Daoy (cell line): Measurements from ENCODE around the gene AGAP3. TPM values are rescaled to one million over a fixed set of nuclear protein-coding genes. Genes with fewer than 3 reads are reported as not detected.

Source experiments
- DNase-seq: peaks from one replicate; pipeline ENCODE4 v3.0.0-alpha.2; 2015; ENCODE audit warnings: low read depth
- total RNA-seq: library from RNA; depleted of rRNA; stranded (reverse); fragments of >200 nt; shearing (Covaris generic); gene quantifications from 2 replicates; pipeline ENCODE4 v1.2.3, GENCODE V29; 2014; rRNA removed

AGAP3 gene
- total RNA-seq, 1 experiment from 2014 or later, result 41.6 TPM

- no peak for DNase-seq
These were observed 100.5 kb downstream of the AGAP3 start, which contains the start of gene ASB10 for GRCh38 chr7:151186640-151187408. ASB10 (minus strand) TSS chr7:151187250; CDS start chr7:151187130, 120 bp downstream.

- no peak for DNase-seq
These were observed 101.4 kb downstream of the AGAP3 start for GRCh38 chr7:151187409-151188251.

- DNase-seq, result no peak
These were observed 101.9 kb downstream of the AGAP3 start for GRCh38 chr7:151188252-151188542.

- DNase-seq, result no peak
These were observed 102.8 kb downstream of the AGAP3 start for GRCh38 chr7:151189038-151189437.

- DNase-seq, result no peak
These were observed 105.3 kb downstream of the AGAP3 start for GRCh38 chr7:151191544-151191943.

GRCh38 chr7:151192002-151192539, 105.8 kb downstream of the AGAP3 start:
- no peak for DNase-seq

- DNase-seq, result no peak
These were observed 107.1 kb downstream of the AGAP3 start for GRCh38 chr7:151193203-151193978.

Other genes starting within 250 kb of the AGAP3 start
- gene AOC1, start 234.0 kb upstream of the AGAP3 start, total RNA-seq, result 0.17 and 0.36 TPM in 2 replicates
- 0.80 and 1.3 TPM in 2 replicates for gene KCNH2, start 108.2 kb upstream of the AGAP3 start, total RNA-seq
- gene NOS3, start 95.5 kb upstream of the AGAP3 start, total RNA-seq, result 0.39 and 0.46 TPM in 2 replicates
- gene ATG9B, start 62.0 kb upstream of the AGAP3 start, total RNA-seq, result not detected in 2 replicates
- gene ABCB8, start 58.0 kb upstream of the AGAP3 start, total RNA-seq, result 44.2 and 49.1 TPM in 2 replicates
- 0.12 and 1.5 TPM in 2 replicates for gene ASIC3, start 37.9 kb upstream of the AGAP3 start, total RNA-seq
- 56.6 and 63.8 TPM in 2 replicates for gene CDK5, start 28.6 kb upstream of the AGAP3 start, total RNA-seq
- 157 and 195 TPM in 2 replicates for gene SLC4A2, start 26.9 kb upstream of the AGAP3 start, total RNA-seq
- gene FASTK, start 5.7 kb upstream of the AGAP3 start, total RNA-seq, result 93.8 and 111 TPM in 2 replicates
- 51.2 and 61.3 TPM in 2 replicates for gene TMUB1, start 3.0 kb upstream of the AGAP3 start, total RNA-seq
- not detected in 2 replicates for gene GBX1, start 81.2 kb downstream of the AGAP3 start, total RNA-seq
- not detected in 2 replicates for gene ASB10, start 100.8 kb downstream of the AGAP3 start, total RNA-seq
- gene H2BK1, start 124.0 kb downstream of the AGAP3 start, total RNA-seq, result not detected in 2 replicates
- 116 and 126 TPM in 2 replicates for gene ABCF2, start 140.7 kb downstream of the AGAP3 start, total RNA-seq
- 38.3 and 43.5 TPM in 2 replicates for gene CHPF2, start 146.0 kb downstream of the AGAP3 start, total RNA-seq
- gene SMARCD3, start 162.2 kb downstream of the AGAP3 start, total RNA-seq, result 25.6 and 29.9 TPM in 2 replicates